HEK293T (cell line): ENCODE results near the gene BLVRB.

Experiments
- ARNT ChIP-seq: fragments of 450-650 bp; IDR thresholded peaks from 2 replicates; pipeline ENCODE4 v1.6.1; 2017; ENCODE audit warnings: mild to moderate bottlenecking
- BHLHE40 ChIP-seq: fragments of 450-650 bp; IDR thresholded peaks from 2 replicates; pipeline ENCODE4 v1.6.1; 2016; ENCODE audit warnings: mild to moderate bottlenecking, moderate library complexity, borderline replicate concordance
- CTBP1 ChIP-seq: fragments of 450-650 bp; IDR thresholded peaks from 2 replicates; pipeline ENCODE4 v1.6.1; 2016; ENCODE audit warnings: borderline replicate concordance
- FOXK2 ChIP-seq: fragments of 450-650 bp; IDR thresholded peaks from 2 replicates; pipeline ENCODE4 v1.6.1; 2016; ENCODE audit warnings: mild to moderate bottlenecking
- HDGF ChIP-seq: fragments of 450-650 bp; IDR thresholded peaks from 2 replicates; pipeline ENCODE4 v1.6.1; 2017; ENCODE audit warnings: antibody characterized with exemption, borderline replicate concordance
- LEF1 ChIP-seq: fragments of 450-650 bp; IDR thresholded peaks from 2 replicates; pipeline ENCODE4 v1.6.1; 2017; ENCODE audit warnings: mild to moderate bottlenecking, borderline replicate concordance
- SP1 ChIP-seq: fragments of 450-650 bp; IDR thresholded peaks from 2 replicates; pipeline ENCODE4 v1.6.1; 2017
- SUZ12 ChIP-seq: fragments of 450-650 bp; IDR thresholded peaks from 2 replicates; pipeline ENCODE4 v1.6.1; 2016; ENCODE audit warnings: mild to moderate bottlenecking
- TARDBP ChIP-seq: fragments of 450-650 bp; IDR thresholded peaks from 2 replicates; pipeline ENCODE4 v1.6.1; 2016
- TF ChIP-seq, protein P1 (sequence below): fragments of 450-650 bp; IDR thresholded peaks from 2 replicates; pipeline ENCODE4 v1.6.1; 2016

DNA sequence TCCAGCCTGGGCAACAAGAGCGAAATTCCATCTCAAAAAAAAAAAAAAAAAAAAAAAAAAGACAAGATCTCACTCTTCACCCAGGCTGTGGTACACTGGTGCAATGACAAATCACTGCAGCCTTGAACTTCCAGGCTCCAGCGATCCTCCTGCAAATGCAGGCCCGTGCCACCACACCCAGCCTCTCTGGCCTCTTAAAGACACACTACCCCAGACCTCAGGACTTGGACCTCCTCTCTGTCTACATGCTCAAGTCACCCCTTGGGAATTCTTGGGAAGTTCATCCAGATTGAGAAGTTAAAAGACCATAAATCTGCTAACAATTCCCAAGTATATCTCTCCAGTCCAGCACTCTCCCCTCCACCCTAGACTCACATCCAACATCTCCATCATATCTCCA is 65.0 kb downstream of the BLVRB start:
- no peak for TF ChIP-seq BHLHE40
- TF ChIP-seq, protein P1, sequence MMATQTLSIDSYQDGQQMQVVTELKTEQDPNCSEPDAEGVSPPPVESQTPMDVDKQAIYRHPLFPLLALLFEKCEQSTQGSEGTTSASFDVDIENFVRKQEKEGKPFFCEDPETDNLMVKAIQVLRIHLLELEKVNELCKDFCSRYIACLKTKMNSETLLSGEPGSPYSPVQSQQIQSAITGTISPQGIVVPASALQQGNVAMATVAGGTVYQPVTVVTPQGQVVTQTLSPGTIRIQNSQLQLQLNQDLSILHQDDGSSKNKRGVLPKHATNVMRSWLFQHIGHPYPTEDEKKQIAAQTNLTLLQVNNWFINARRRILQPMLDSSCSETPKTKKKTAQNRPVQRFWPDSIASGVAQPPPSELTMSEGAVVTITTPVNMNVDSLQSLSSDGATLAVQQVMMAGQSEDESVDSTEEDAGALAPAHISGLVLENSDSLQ: no peak
- TF ChIP-seq TARDBP: no peak
- TF ChIP-seq FOXK2: no peak
- no peak for TF ChIP-seq ARNT
- TF ChIP-seq HDGF: no peak
- TF ChIP-seq LEF1: no peak
- no peak for TF ChIP-seq SUZ12
- TF ChIP-seq SP1: no peak
- no peak for TF ChIP-seq CTBP1
